ENCODE results near the gene ZNF575.
A peak's percentile ranks its signal among the peaks of the same experiment; 100 is the strongest.

The ZNF575 gene

GRCh38 chr19:43551399-43552197 is 18.6 kb downstream of the ZNF575 start:
- H3K4me3 ChIP-seq (ENCODE audit: control insufficient read depth, low read depth, low read length): no peak overlapping the region
- TF ChIP-seq, protein P1, sequence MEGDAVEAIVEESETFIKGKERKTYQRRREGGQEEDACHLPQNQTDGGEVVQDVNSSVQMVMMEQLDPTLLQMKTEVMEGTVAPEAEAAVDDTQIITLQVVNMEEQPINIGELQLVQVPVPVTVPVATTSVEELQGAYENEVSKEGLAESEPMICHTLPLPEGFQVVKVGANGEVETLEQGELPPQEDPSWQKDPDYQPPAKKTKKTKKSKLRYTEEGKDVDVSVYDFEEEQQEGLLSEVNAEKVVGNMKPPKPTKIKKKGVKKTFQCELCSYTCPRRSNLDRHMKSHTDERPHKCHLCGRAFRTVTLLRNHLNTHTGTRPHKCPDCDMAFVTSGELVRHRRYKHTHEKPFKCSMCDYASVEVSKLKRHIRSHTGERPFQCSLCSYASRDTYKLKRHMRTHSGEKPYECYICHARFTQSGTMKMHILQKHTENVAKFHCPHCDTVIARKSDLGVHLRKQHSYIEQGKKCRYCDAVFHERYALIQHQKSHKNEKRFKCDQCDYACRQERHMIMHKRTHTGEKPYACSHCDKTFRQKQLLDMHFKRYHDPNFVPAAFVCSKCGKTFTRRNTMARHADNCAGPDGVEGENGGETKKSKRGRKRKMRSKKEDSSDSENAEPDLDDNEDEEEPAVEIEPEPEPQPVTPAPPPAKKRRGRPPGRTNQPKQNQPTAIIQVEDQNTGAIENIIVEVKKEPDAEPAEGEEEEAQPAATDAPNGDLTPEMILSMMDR (IDR thresholded peaks at IDR 0.05; ENCODE audit: control insufficient read depth, insufficient read depth, low read depth, low read length, missing control alignments): no peak
- DNase-seq (ENCODE audit: low read depth): no peak

DNA sequence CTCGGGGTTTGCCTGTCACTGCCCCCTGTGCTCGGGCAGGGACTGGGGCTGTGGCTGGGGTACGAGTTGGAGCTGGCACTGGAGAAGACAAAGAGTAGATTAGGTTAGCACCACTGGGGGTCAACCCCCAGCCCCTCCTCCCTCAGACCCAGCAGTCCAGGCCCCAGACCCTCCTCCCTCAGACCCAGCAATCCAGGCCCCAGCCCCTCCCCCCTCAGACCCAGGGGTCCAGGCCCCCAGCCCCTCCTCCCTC is 19.1 kb downstream of the ZNF575 start:
- no peak for DNase-seq (ENCODE audit: low read depth)
- TF ChIP-seq, protein P1 (IDR thresholded peaks at IDR 0.05; ENCODE audit: control insufficient read depth, insufficient read depth, low read depth, low read length, missing control alignments): no peak
- no peak overlapping the region for H3K4me3 ChIP-seq (ENCODE audit: control insufficient read depth, low read depth, low read length)

GRCh38 chr19:43552616-43553015 is 19.6 kb downstream of the ZNF575 start:
- DNase-seq (ENCODE audit: low read depth): no peak
- TF ChIP-seq, protein P1 (IDR thresholded peaks at IDR 0.05; ENCODE audit: control insufficient read depth, insufficient read depth, low read depth, low read length, missing control alignments): no peak
- no peak overlapping the region for H3K4me3 ChIP-seq (ENCODE audit: control insufficient read depth, low read depth, low read length)

DNA sequence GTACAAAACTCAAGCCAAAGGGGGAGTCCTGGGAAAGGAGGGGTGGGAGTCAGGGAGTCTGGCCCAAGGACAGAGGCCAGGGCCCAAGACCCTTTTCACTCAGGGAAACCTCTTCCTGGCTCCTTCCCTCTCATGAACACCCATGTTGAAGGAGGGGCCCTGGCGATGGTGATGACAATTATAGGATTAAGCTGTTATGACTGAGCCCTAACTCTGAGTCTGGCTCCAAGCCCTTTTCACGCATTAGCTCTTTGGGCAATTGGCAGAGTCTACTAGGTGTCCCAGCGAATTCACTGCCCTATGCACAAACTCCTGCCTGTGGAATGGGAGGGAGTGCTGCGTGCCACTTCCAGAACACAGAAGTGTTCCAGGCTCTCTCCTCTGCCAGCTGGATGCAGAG is 20.7 kb downstream of the ZNF575 start:
- DNase-seq (ENCODE audit: low read depth): no peak
- TF ChIP-seq, protein P1 (IDR thresholded peaks at IDR 0.05; ENCODE audit: control insufficient read depth, insufficient read depth, low read depth, low read length, missing control alignments): no peak

GRCh38 chr19:43554317-43554895 is 21.4 kb downstream of the ZNF575 start:
- H3K4me3 ChIP-seq (ENCODE audit: control insufficient read depth, low read depth, low read length): no peak overlapping the region
- TF ChIP-seq, protein P1 (IDR thresholded peaks at IDR 0.05; ENCODE audit: control insufficient read depth, insufficient read depth, low read depth, low read length, missing control alignments): no peak
- no peak for DNase-seq (ENCODE audit: low read depth)

More for the DNA sequence above, 20.7 kb downstream of the ZNF575 start:
- no peak overlapping the region for H3K4me3 ChIP-seq (ENCODE audit: control insufficient read depth, low read depth, low read length)

DNA sequence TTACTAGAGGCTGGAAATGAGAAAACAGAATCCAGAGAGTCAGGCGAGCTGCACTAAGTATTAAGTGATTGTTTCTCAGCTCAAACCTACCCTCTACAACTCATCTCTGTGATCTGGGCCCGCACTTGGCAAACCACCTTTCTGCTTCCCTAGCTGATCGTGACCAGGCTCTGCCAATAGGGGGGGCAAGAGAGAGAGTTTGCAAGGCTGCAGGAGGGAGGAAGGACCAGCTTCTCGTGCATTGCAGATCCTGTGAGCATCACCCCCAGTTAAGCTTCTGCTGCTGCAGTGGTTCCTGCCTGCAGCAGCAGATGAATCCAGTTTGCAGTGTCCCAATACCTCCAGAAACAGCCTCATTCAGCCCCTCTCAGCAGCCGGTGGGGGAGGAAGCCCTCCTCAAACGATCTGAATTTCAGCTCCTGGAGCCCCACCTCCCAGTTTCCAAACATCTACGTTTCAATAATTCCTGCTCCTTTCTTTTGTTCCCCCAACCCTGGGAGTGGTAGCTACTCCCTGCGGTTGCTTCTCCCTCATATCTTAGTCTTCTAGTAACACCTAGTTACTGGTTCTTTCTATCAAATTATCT is 22.3 kb downstream of the ZNF575 start:
- no peak overlapping the region for H3K4me3 ChIP-seq (ENCODE audit: control insufficient read depth, low read depth, low read length)
- TF ChIP-seq, protein P1 (IDR thresholded peaks at IDR 0.05; ENCODE audit: control insufficient read depth, insufficient read depth, low read depth, low read length, missing control alignments): peak; percentile 91
- DNase-seq (ENCODE audit: low read depth): no peak

Data from AG09309 (cell line).